NCI-H446 treated with DMSO at 0.1 percent for 48 hours (cell line): ENCODE results near the gene CREB3L2.
"Not testable (repeated sequence)": the region's sequence is repeated elsewhere in the genome, so short reads cannot be mapped to it uniquely, and the experiment has no call there.

Experiments
- DNase-seq: peaks from one replicate; lab custom pipeline; 2025; lab: John Stamatoyannopoulos, UW

The CREB3L2 gene

GRCh38 chr7:137933270-137934017 lies 68.4 kb downstream of the CREB3L2 start:
- peak; percentile 89 for DNase-seq

GRCh38 chr7:137932881-137933269 lies 69.0 kb downstream of the CREB3L2 start:
- no peak for DNase-seq

GRCh38 chr7:137931823-137932222 lies 70.1 kb downstream of the CREB3L2 start:
- no peak for DNase-seq

- no peak for DNase-seq
Measured at GRCh38 chr7:137930581-137930980, 71.3 kb downstream of the CREB3L2 start.

- DNase-seq: no peak
Measured at GRCh38 chr7:137928626-137929025, 73.3 kb downstream of the CREB3L2 start.

GRCh38 chr7:137927386-137927785 lies 74.5 kb downstream of the CREB3L2 start:
- DNase-seq: no peak

- DNase-seq: not testable (repeated sequence)
Measured at GRCh38 chr7:137926206-137926605, 75.7 kb downstream of the CREB3L2 start.

GRCh38 chr7:137925754-137926153 lies 76.1 kb downstream of the CREB3L2 start:
- no peak for DNase-seq

GRCh38 chr7:137925091-137925490 lies 76.8 kb downstream of the CREB3L2 start:
- no peak for DNase-seq

- no peak for DNase-seq
Measured at GRCh38 chr7:137923380-137923779, 78.5 kb downstream of the CREB3L2 start.

- DNase-seq: no peak
Measured at GRCh38 chr7:137920637-137921399, 81.1 kb downstream of the CREB3L2 start.

GRCh38 chr7:137919987-137920386 lies 81.9 kb downstream of the CREB3L2 start:
- DNase-seq: no peak

- DNase-seq: no peak
Measured at GRCh38 chr7:137916980-137917645, 84.8 kb downstream of the CREB3L2 start.

GRCh38 chr7:137916564-137916963 lies 85.3 kb downstream of the CREB3L2 start:
- no peak for DNase-seq

GRCh38 chr7:137915266-137915665 lies 86.6 kb downstream of the CREB3L2 start:
- DNase-seq: no peak

- no peak for DNase-seq
Measured at GRCh38 chr7:137913985-137914384, 87.9 kb downstream of the CREB3L2 start.

GRCh38 chr7:137909042-137909441 lies 92.8 kb downstream of the CREB3L2 start:
- no peak for DNase-seq

GRCh38 chr7:137908106-137908505 lies 93.8 kb downstream of the CREB3L2 start:
- no peak for DNase-seq

GRCh38 chr7:137906636-137907035 lies 95.2 kb downstream of the CREB3L2 start:
- not testable (repeated sequence) for DNase-seq

- DNase-seq: no peak
Measured at GRCh38 chr7:137904833-137905232, 97.1 kb downstream of the CREB3L2 start.

- DNase-seq: peak; percentile 25
Measured at GRCh38 chr7:137903382-137904169, 98.3 kb downstream of the CREB3L2 start.

GRCh38 chr7:137900137-137900536 lies 101.7 kb downstream of the CREB3L2 start:
- no peak for DNase-seq
